ENCODE results near the gene KCND3.

GRCh38 chr1:111735858-111736544 is 253.5 kb downstream of the KCND3 start:
- TF ChIP-seq CTCF (IDR thresholded peaks at IDR 0.05; ENCODE audit: insufficient read depth, low read depth, low read length) (no peak), EZH2 (IDR thresholded peaks at IDR 0.05; ENCODE audit: insufficient read depth, low read length) (no peak)

Data from astrocyte (in vitro differentiated cells and primary cell).